HFFc6 (cell line): ENCODE results near the gene BCKDK. TPM values are rescaled to one million over a fixed set of nuclear protein-coding genes. Genes with fewer than 3 reads are reported as not detected.

Experiments
- DNase-seq: peaks from one replicate; pipeline ENCODE4 v3.0.0-alpha.2; 2018
- H3K27ac Mint-ChIP-seq: 2 replicates; pipeline ENCODE4 v1.8.0; 2020; ENCODE audit warnings: mild to moderate bottlenecking, mixed read lengths
- H3K27me3 Mint-ChIP-seq: 2 replicates; pipeline ENCODE4 v1.8.0; 2021; ENCODE audit warnings: mild to moderate bottlenecking, moderate library complexity, mixed read lengths; ENCODE audit not compliant: insufficient read depth
- H3K36me3 Mint-ChIP-seq: 2 replicates; pipeline ENCODE4 v1.8.0; 2021; ENCODE audit warnings: low read depth, mixed read lengths
- H3K4me1 Mint-ChIP-seq: 2 replicates; pipeline ENCODE4 v1.8.0; 2020; ENCODE audit warnings: low read depth, mixed read lengths
- H3K4me3 Mint-ChIP-seq: 2 replicates; pipeline ENCODE4 v1.8.0; 2020; ENCODE audit warnings: mild to moderate bottlenecking, moderate library complexity, mixed read lengths
- H3K9me3 Mint-ChIP-seq: 2 replicates; pipeline ENCODE4 v1.8.0; 2020; ENCODE audit warnings: mild to moderate bottlenecking, mixed read lengths
- total RNA-seq, 6 experiments: library from RNA; stranded (reverse); fragmentation: NEBNext Ultra II Directional; extraction: Animal tissue kit (Norgen Biotek cat#: 25700); gene quantifications; 2 replicates in 1 of 6; 3 replicates in 5 of 6; pipeline ENCODE4 v1.2.3, GENCODE V29; 2021
- TF ChIP-seq, protein P1 (sequence below): fragments of 200-600 bp; sonication (generic); IDR thresholded peaks from 2 replicates; pipeline ENCODE4 v1.5.0; 2021; ENCODE audit warnings: antibody characterized with exemption, mild to moderate bottlenecking

BCKDK gene
- total RNA-seq, 6 experiments from 2014 or later, result 56.8 to 64.8 (median 59.4) TPM

- Mint-ChIP-seq H3K27me3 (peaks cover 3% of the 10 kb centered on the region), H3K36me3 (peaks cover 6% of the 10 kb centered on the region; the same call in 1 of the 2 replicates), H3K9me3 (no peaks in the 10 kb centered on the region), H3K27ac (0 out of 2 replicates have a peak overlapping the region, but pooled peaks have one; percentile 16), H3K4me3 (no peak overlapping the region), H3K4me1 (no peaks in the 10 kb centered on the region; the same call in 1 of the 2 replicates)
- TF ChIP-seq, protein P1, sequence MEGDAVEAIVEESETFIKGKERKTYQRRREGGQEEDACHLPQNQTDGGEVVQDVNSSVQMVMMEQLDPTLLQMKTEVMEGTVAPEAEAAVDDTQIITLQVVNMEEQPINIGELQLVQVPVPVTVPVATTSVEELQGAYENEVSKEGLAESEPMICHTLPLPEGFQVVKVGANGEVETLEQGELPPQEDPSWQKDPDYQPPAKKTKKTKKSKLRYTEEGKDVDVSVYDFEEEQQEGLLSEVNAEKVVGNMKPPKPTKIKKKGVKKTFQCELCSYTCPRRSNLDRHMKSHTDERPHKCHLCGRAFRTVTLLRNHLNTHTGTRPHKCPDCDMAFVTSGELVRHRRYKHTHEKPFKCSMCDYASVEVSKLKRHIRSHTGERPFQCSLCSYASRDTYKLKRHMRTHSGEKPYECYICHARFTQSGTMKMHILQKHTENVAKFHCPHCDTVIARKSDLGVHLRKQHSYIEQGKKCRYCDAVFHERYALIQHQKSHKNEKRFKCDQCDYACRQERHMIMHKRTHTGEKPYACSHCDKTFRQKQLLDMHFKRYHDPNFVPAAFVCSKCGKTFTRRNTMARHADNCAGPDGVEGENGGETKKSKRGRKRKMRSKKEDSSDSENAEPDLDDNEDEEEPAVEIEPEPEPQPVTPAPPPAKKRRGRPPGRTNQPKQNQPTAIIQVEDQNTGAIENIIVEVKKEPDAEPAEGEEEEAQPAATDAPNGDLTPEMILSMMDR, result no peak
- DNase-seq, result no peak
These were observed 23.4 kb upstream of the BCKDK start for GRCh38 chr16:31084584-31085302.

DNA sequence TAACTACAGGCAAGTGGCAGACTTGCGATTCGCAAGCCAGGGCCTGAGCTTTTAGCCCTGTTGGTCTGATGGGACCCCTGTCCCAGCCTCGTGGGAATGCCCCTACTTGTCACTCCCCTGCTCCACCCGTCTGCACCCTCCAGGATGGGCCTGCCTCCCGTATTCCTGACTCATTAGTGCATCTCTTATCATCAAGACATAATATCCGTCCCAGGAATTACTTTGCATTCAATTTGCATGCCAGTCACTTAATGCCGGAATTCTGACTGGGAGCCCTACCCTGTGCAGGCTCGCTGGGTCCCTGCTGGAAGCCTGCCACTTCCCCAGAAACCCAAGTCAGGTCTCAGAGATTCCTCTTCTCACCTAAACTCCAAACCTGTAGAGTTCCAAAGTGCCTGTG is 22.8 kb upstream of the BCKDK start:
- no peak for DNase-seq
- TF ChIP-seq, protein P1, result no peak
- H3K27ac Mint-ChIP-seq, result 0 out of 2 replicates have a peak overlapping the region, but pooled peaks have one; percentile 16
- no peak overlapping the region for H3K4me3 Mint-ChIP-seq
- no peaks in the 10 kb centered on the region for H3K9me3 Mint-ChIP-seq
- H3K4me1 Mint-ChIP-seq, result peaks cover 2% of the 10 kb centered on the region
- H3K36me3 Mint-ChIP-seq, result peaks cover 7% of the 10 kb centered on the region
- peaks cover 3% of the 10 kb centered on the region for H3K27me3 Mint-ChIP-seq

DNA sequence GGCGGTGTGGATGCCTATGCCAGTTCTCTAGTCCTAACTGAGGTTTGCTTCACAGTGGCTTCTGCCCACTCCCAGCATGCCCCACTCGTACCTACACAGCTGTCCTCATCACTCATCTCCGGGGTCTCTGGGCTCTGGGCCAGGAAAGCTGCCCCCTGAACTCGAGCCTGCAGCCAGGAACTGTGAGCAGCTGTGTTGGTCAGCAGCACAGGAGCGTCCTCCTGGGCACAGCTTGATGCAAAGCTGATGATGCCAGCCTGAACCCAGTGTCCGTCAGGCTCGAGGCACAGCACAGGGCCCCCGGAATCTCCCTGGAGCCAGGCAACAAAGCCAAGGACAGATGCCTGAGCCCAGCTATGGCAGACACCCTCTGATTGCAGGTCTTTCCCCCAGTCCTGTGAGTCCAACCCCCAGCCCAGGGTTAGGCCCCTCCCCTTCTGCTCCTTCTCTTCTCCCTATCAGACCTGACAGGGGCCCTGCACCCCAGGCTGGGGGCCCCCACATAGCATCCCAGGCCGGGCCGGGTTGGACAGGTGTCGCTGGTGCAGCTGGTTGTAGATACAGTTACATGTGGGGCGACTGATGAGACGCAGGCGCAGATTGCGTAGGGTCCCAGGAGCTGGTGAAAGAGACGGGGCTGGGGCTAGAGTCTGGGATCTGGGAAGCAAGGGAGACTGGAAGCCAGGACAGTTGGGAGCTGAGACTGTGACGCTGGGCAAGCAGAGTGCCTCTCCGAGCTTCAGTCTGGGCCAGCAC is 22.1 kb upstream of the BCKDK start:
- Mint-ChIP-seq H3K27ac (no peak overlapping the region; the same call in 1 of the 2 replicates), H3K36me3 (peaks cover 6% of the 10 kb centered on the region), H3K27me3 (peaks cover 3% of the 10 kb centered on the region), H3K4me3 (no peak overlapping the region), H3K4me1 (peaks cover 8% of the 10 kb centered on the region), H3K9me3 (no peaks in the 10 kb centered on the region)
- TF ChIP-seq, protein P1, result no peak
- DNase-seq, result no peak

DNA sequence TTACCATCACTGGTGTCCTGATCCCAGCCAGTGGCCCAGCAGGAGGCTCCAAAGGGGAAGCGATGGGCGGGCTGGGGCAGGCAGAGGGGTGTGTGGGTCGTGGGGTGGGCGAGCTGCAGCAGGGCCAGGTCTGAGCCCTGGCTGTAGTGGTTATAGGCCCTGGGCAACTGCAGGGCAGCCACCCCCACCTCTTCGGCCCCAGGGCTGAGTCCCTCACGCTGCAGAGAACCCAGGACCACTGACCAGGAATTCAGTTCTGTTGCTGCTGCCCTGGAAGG is 21.6 kb upstream of the BCKDK start:
- Mint-ChIP-seq H3K9me3 (no peaks in the 10 kb centered on the region), H3K36me3 (peaks cover 6% of the 10 kb centered on the region), H3K4me1 (peaks cover 10% of the 10 kb centered on the region), H3K4me3 (no peak overlapping the region), H3K27me3 (peaks cover 3% of the 10 kb centered on the region), H3K27ac (no peak overlapping the region)
- TF ChIP-seq, protein P1, result no peak
- no peak for DNase-seq

- DNase-seq, result no peak
- TF ChIP-seq, protein P1, result no peak
- Mint-ChIP-seq H3K4me1 (peaks cover 14% of the 10 kb centered on the region), H3K4me3 (no peak overlapping the region), H3K9me3 (no peaks in the 10 kb centered on the region), H3K27me3 (peaks cover 3% of the 10 kb centered on the region), H3K36me3 (peaks cover 6% of the 10 kb centered on the region), H3K27ac (no peak overlapping the region)
These were observed 20.7 kb upstream of the BCKDK start for GRCh38 chr16:31087481-31087880.
